Activated B cell treated with CpG ODN at 0.5 μM for 24 hours (primary cell): ENCODE results near the gene NPNT. TPM values are rescaled to one million over a fixed set of nuclear protein-coding genes. Genes with fewer than 3 reads are reported as not detected.

ENCODE experiments used
- ATAC-seq: fragments of 200-7000 bp; cut with Tn5 transposase; one replicate; pipeline ENCODE4 v1.10.0; 2021; ENCODE audit warnings: low read depth, mild to moderate bottlenecking, moderate library complexity
- CTCF ChIA-PET: fragments of 350-600 bp; sonication (Branson Sonifier 250); formaldehyde crosslinking; loops from one replicate; lab custom pipeline; 2021; ENCODE audit warnings: antibody characterized with exemption; lab: Charles Lee
- POLR2A ChIA-PET: fragments of 350-600 bp; sonication (Branson Sonifier 250); formaldehyde crosslinking; loops from one replicate; lab custom pipeline; 2021; ENCODE audit warnings: antibody characterized with exemption; lab: Charles Lee
- DNase-seq: peaks from one replicate; pipeline ENCODE4 v3.0.0; 2022
- H3K27ac Mint-ChIP-seq: one replicate; pipeline ENCODE4 v1.8.0; 2020; ENCODE audit warnings: mixed read lengths
- H3K27me3 Mint-ChIP-seq: one replicate; pipeline ENCODE4 v1.8.0; 2021; ENCODE audit warnings: mixed read lengths
- H3K36me3 Mint-ChIP-seq: one replicate; pipeline ENCODE4 v1.8.0; 2021; ENCODE audit warnings: low read depth, mixed read lengths
- H3K4me1 Mint-ChIP-seq: one replicate; pipeline ENCODE4 v1.8.0; 2021; ENCODE audit warnings: mixed read lengths
- H3K4me3 Mint-ChIP-seq: one replicate; pipeline ENCODE4 v1.8.0; 2020; ENCODE audit warnings: mild to moderate bottlenecking, mixed read lengths
- H3K9me3 Mint-ChIP-seq: one replicate; pipeline ENCODE4 v1.8.0; 2020; ENCODE audit warnings: mixed read lengths
- CTCF ChIP-seq: fragments of 200-600 bp; IDR thresholded peaks from one replicate; pipeline ENCODE4 v1.8.0; 2022; ENCODE audit warnings: antibody characterized with exemption, mild to moderate bottlenecking
- intact Hi-C: fragments of 100-400 bp; cut with micrococcal nuclease; formaldehyde crosslinking; loops from one replicate; pipeline ENCODE4 v1.15.1; 2024
- total RNA-seq: library from RNA; stranded (reverse); gene quantifications from 2 replicates; pipeline ENCODE4 v1.2.3, GENCODE V29; 2022

NPNT gene
- total RNA-seq, 1 donor from 2014 or later = not detected

- ATAC-seq (no peak), DNase-seq (no peak)
- no peak for TF ChIP-seq CTCF
- Mint-ChIP-seq H3K36me3 (no peaks in the 10 kb centered on the region), H3K27ac (no peak overlapping the region), H3K4me3 (no peak overlapping the region), H3K4me1 (no peaks in the 10 kb centered on the region), H3K27me3 (no peaks in the 10 kb centered on the region), H3K9me3 (peaks cover 3% of the 10 kb centered on the region)
- ChIA-PET CTCF (no interaction called here), POLR2A (no interaction called here)
- intact Hi-C loops = no loop called here
These were observed 81.6 kb downstream of the NPNT start for GRCh38 chr4:105976915-105977314.

GRCh38 chr4:105978684-105979296 is 83.5 kb downstream of the NPNT start:
- H3K27ac Mint-ChIP-seq = no peak overlapping the region
- no peaks in the 10 kb centered on the region for H3K4me1 Mint-ChIP-seq
- no peaks in the 10 kb centered on the region for H3K27me3 Mint-ChIP-seq
- H3K36me3 Mint-ChIP-seq = no peaks in the 10 kb centered on the region
- ChIA-PET CTCF (no interaction called here), POLR2A (no interaction called here)
- intact Hi-C loops = no loop called here
- no peak overlapping the region for H3K4me3 Mint-ChIP-seq
- DNase-seq = no peak
- TF ChIP-seq CTCF = no peak
- peaks cover 3% of the 10 kb centered on the region for H3K9me3 Mint-ChIP-seq
- ATAC-seq = no peak

- Mint-ChIP-seq H3K27ac (no peak overlapping the region), H3K9me3 (peaks cover 3% of the 10 kb centered on the region), H3K36me3 (no peaks in the 10 kb centered on the region), H3K27me3 (no peaks in the 10 kb centered on the region), H3K4me1 (no peaks in the 10 kb centered on the region), H3K4me3 (no peak overlapping the region)
- ChIA-PET POLR2A (no interaction called here), CTCF (no interaction called here)
- no peak for ATAC-seq
- no peak for TF ChIP-seq CTCF
- intact Hi-C loops = no loop called here
- no peak for DNase-seq
These were observed 84.2 kb downstream of the NPNT start for GRCh38 chr4:105979506-105979905.

- CTCF ChIA-PET = no interaction called here
- POLR2A ChIA-PET = no interaction called here
- intact Hi-C loops = no loop called here
- H3K36me3 Mint-ChIP-seq = no peaks in the 10 kb centered on the region
- no peak overlapping the region for H3K4me3 Mint-ChIP-seq
- peaks cover 4% of the 10 kb centered on the region for H3K27me3 Mint-ChIP-seq
- DNase-seq (no peak), ATAC-seq (no peak)
- H3K9me3 Mint-ChIP-seq = peaks cover 5% of the 10 kb centered on the region
- H3K27ac Mint-ChIP-seq = no peak overlapping the region
- no peak for TF ChIP-seq CTCF
- no peaks in the 10 kb centered on the region for H3K4me1 Mint-ChIP-seq
These were observed 93.4 kb downstream of the NPNT start for GRCh38 chr4:105988671-105989070.

GRCh38 chr4:105989485-105990242 is 94.4 kb downstream of the NPNT start:
- H3K27ac Mint-ChIP-seq = no peak overlapping the region
- no peaks in the 10 kb centered on the region for H3K4me1 Mint-ChIP-seq
- ATAC-seq (no peak), DNase-seq (no peak)
- CTCF ChIA-PET = no interaction called here
- peaks cover 5% of the 10 kb centered on the region for H3K9me3 Mint-ChIP-seq
- no peak for TF ChIP-seq CTCF
- H3K36me3 Mint-ChIP-seq = no peaks in the 10 kb centered on the region
- intact Hi-C loops = no loop called here
- POLR2A ChIA-PET = no interaction called here
- H3K27me3 Mint-ChIP-seq = peaks cover 4% of the 10 kb centered on the region
- no peak overlapping the region for H3K4me3 Mint-ChIP-seq
